Activated CD4-positive, CD25-positive, alpha-beta regulatory T cell treated with anti-CD3 and anti-CD28 coated beads, Interleukin-2, amount 50 U/mL, for 72 hours (primary cell): ENCODE results near the gene TMEM50B.
A peak's percentile ranks its signal among the peaks of the same experiment; 100 is the strongest.
"Not testable (repeated sequence)": the region's sequence is repeated elsewhere in the genome, so short reads cannot be mapped to it uniquely, and the experiment has no call there.

Experiments used
- DNase-seq: peaks from one replicate; pipeline ENCODE4 v3.0.0; 2021

TMEM50B gene

GRCh38 chr21:33425825-33426224 lies 53.9 kb downstream of the TMEM50B start:
- no peak for DNase-seq

- no peak for DNase-seq
These were observed 55.6 kb downstream of the TMEM50B start for GRCh38 chr21:33424214-33424613.

- DNase-seq: no peak
These were observed 57.9 kb downstream of the TMEM50B start for GRCh38 chr21:33421713-33422393.

GRCh38 chr21:33419538-33420123 lies 60.1 kb downstream of the TMEM50B start:
- no peak for DNase-seq

GRCh38 chr21:33418691-33419090 lies 61.1 kb downstream of the TMEM50B start:
- DNase-seq: no peak

GRCh38 chr21:33414926-33415325 lies 64.8 kb downstream of the TMEM50B start:
- DNase-seq: no peak

GRCh38 chr21:33414068-33414467 lies 65.7 kb downstream of the TMEM50B start:
- no peak for DNase-seq

GRCh38 chr21:33412832-33413519 lies 66.8 kb downstream of the TMEM50B start:
- no peak for DNase-seq

GRCh38 chr21:33412439-33412831 lies 67.3 kb downstream of the TMEM50B start:
- not testable (repeated sequence) for DNase-seq

GRCh38 chr21:33411949-33412430 lies 67.8 kb downstream of the TMEM50B start:
- DNase-seq: no peak

GRCh38 chr21:33406493-33406892 lies 73.3 kb downstream of the TMEM50B start:
- no peak for DNase-seq

- peak; percentile 45 for DNase-seq
These were observed 75.8 kb downstream of the TMEM50B start for GRCh38 chr21:33403786-33404585.

GRCh38 chr21:33403128-33403785 lies 76.5 kb downstream of the TMEM50B start, which contains the start of gene IFNGR2:
Gene IFNGR2, plus strand, starts transcription at chr21:33403413. Its CDS starts 131 bp downstream, at chr21:33403544.
- peak; percentile 52 for DNase-seq

- no peak for DNase-seq
These were observed 77.5 kb downstream of the TMEM50B start for GRCh38 chr21:33402001-33402979.

GRCh38 chr21:33401630-33401992 lies 78.2 kb downstream of the TMEM50B start:
- no peak for DNase-seq
